GM18502 (cell line): ENCODE data around the gene CNNM1.
A peak's percentile ranks its signal among the peaks of the same experiment; 100 is the strongest.

Source experiments
- ATAC-seq: cut with Tn5 transposase; IDR thresholded peaks from one replicate; pipeline ENCODE4 v1.9.1; 2021; ENCODE audit warnings: mild to moderate bottlenecking; ENCODE audit not compliant: unreplicated experiment, poor library complexity

Gene CNNM1

GRCh38 chr10:99331207-99331803, 2.1 kb downstream of the CNNM1 start:
- no peak for ATAC-seq

GRCh38 chr10:99337311-99337811, 8.2 kb downstream of the CNNM1 start:
- ATAC-seq: no peak

DNA sequence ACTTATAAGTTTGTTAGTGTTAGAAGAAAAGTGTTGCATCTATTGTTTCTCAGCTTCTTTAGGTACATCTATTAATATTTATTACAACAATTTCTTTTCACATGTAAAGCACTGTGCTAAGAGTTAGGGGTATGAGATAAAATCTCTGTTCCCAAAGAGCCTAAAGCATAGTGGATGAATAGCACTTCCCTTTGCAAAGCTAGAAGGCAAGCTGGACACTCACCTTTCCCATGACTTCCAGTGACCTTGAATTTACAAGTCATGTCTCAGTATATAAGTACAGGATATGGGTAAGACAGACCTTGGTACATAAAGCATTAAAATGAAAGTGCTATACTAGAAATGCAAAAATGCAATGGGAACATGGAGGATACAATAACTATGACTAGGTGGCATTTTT, 8.7 kb downstream of the CNNM1 start:
- ATAC-seq: no peak

- no peak for ATAC-seq
Measured at GRCh38 chr10:99339077-99339476, 9.9 kb downstream of the CNNM1 start.

DNA sequence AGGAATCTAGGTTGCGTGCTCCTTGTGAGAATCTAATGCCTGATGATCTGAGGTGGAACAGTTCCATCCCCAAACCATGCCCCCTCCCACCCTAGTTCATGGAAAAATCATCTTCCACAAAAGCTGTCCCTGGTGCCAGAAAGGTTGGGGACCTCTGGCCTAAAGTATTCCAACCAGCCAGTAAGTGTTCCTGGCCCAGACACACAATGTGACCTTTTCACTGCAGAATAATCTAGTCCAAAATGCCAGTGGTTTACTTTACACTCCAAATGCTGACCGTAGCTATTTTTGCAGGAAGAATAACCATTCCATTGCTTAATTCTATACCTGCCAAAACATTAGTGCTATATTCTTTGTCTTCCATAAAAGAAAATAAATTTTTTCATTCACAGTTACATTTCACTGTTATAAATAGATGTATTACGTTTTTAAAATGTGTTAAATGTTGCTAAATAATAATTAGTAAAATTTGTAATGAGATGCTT, 10.4 kb downstream of the CNNM1 start:
- no peak for ATAC-seq

GRCh38 chr10:99340650-99341049, 11.5 kb downstream of the CNNM1 start:
- ATAC-seq: no peak

DNA sequence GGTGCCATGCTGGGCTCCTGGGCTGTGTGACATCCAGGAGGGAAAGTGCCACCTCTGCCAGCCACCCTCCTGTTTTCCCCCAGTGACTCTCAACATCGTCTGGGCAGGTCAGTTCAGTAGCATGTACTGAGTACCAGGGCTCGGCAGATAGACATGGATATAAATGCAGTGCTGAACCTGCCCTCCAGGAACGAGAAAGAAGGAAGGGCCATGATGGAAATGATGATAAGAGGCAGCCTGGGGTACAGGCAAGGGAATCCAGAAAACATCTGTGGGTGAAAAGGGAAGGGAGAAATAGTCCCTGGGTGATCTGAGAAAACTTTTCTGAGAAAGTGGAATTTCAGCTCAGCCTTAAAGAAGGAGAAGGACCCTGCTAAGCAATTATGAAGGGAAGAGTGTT, 12.1 kb downstream of the CNNM1 start:
- no peak for ATAC-seq

GRCh38 chr10:99341860-99342490, 12.8 kb downstream of the CNNM1 start:
- ATAC-seq: peak; percentile 68

GRCh38 chr10:99343262-99343661, 14.1 kb downstream of the CNNM1 start:
- no peak for ATAC-seq

GRCh38 chr10:99344715-99345114, 15.6 kb downstream of the CNNM1 start:
- no peak for ATAC-seq

- no peak for ATAC-seq
Measured at GRCh38 chr10:99345350-99345749, 16.2 kb downstream of the CNNM1 start.

GRCh38 chr10:99346247-99346646, 17.1 kb downstream of the CNNM1 start:
- ATAC-seq: no peak

GRCh38 chr10:99347672-99348071, 18.5 kb downstream of the CNNM1 start:
- no peak for ATAC-seq

DNA sequence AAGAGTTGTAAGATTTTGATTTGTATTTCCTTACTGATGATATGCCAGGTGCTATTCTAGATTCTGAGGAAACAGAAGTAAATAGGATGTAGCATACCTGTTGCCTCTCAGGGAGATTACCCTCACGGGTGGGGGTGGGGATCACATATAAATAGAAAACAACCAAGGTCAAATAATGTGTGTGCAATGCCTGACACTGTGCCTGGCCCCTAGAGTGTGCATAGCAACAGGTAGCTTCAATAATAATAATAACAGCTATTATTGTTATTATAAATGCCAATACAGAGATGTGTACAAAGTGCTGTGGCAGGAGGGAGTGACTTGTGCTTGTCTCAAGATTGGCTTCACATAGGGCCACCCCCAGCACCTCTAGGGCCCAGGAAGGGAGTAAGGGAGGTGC, 24.0 kb downstream of the CNNM1 start:
- ATAC-seq: no peak

GRCh38 chr10:99357691-99358090, 28.5 kb downstream of the CNNM1 start:
- ATAC-seq: no peak

GRCh38 chr10:99358101-99358500, 28.9 kb downstream of the CNNM1 start:
- no peak for ATAC-seq

- ATAC-seq: no peak
Measured at GRCh38 chr10:99360934-99361333, 31.8 kb downstream of the CNNM1 start.

DNA sequence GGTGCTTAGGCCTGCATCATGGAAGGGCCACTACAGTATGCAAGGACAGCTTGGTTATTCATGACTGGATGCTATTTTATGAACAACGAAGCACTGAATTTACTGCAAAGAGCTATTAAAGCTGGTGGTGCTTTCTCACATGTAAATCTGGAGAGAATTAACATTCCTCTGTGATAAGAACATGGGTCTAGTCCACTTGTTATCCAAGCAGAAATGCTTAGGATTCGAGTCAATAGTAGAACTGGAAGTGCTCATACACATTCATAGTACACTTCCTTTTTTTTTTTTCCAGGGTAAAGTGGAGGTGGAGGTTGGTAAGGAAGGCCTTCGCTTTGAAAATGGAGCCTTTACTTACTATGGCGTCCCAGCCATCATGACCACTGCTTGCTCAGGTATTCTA, 35.0 kb downstream of the CNNM1 start:
- no peak for ATAC-seq

DNA sequence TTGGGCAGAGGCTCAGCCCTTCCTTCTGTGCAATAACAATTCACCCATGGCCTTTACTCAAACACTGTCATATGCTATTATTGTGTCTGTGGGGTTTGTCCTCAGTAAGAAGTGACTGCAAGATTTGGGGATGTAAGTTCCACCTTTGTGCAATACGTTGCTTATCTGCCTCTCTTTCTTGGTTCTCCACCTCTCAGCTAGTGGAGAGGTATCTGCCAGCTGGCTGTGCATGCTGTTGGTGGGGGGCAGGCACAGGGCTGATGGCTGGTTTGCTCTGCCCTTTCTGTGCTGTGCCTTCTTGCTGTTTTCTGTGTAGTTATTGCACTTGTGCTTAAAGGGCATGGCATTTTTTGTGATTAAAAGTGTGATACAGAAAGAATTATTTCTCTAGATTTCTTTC, 36.2 kb downstream of the CNNM1 start:
- ATAC-seq: no peak

GRCh38 chr10:99365736-99366135, 36.6 kb downstream of the CNNM1 start:
- ATAC-seq: no peak

GRCh38 chr10:99366666-99367065, 37.5 kb downstream of the CNNM1 start:
- ATAC-seq: no peak

DNA sequence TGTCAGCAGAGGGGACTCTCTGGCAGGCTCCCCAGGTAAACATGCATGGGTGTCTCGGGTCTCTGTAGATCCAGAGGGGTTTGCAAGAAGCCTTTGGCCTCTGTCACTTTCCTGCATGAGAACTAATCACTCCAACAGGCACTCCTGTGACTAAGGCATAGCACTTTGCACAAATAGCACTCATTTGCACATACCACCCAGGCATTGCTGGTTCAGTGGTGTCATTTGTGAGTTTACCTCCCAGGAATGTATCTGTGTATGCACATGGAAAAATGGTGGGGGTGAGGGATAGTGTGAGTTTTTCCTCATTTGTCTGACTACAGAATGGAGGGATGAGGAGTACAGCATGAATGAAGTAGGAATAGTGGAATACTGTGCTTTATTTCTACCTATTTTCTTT, 39.5 kb downstream of the CNNM1 start:
- no peak for ATAC-seq
